ENCODE measurements around the gene SMPX. TPM values are rescaled to one million over a fixed set of nuclear protein-coding genes. Genes with fewer than 3 reads are reported as not detected.

Gene SMPX
- total and polyA plus RNA-seq, 12 donors: 171 to 894 (median 696) TPM

- Histone ChIP-seq H3K4me3 (no peak overlapping the region), H3K27me3 (peaks cover 0 to 7% (median 0%) of the 10 kb centered on the region in 7 donors), H3K27ac (no peak overlapping the region), H3K4me1 (no peaks in the 10 kb centered on the region), H3K9me3 (no peaks in the 10 kb centered on the region), H3K36me3 (no peaks in the 10 kb centered on the region)
- TF ChIP-seq CTCF (IDR thresholded peaks at IDR 0.05): no peak
- intact Hi-C loops (cut with DNase I): no loop called here
- DNase-seq (no peak), ATAC-seq (no peak)
- WGBS, 2 donors: 74 to 87% methylated on average over 10 of the region's 10 CpGs
These were observed 12.9 kb upstream of the SMPX start for GRCh38 chrX:21770631-21771321.

- Histone ChIP-seq H3K4me1 (no peaks in the 10 kb centered on the region), H3K27me3 (peaks cover 0 to 7% (median 0%) of the 10 kb centered on the region in 7 donors), H3K27ac (no peak overlapping the region), H3K9me3 (no peaks in the 10 kb centered on the region), H3K4me3 (no peak overlapping the region), H3K36me3 (no peaks in the 10 kb centered on the region)
- TF ChIP-seq CTCF (IDR thresholded peaks at IDR 0.05): no peak
- no peak for DNase-seq
- ATAC-seq: no peak
- intact Hi-C loops (cut with DNase I): no loop called here
These were observed 8.2 kb upstream of the SMPX start for GRCh38 chrX:21766101-21766500.

- no peak for TF ChIP-seq CTCF (IDR thresholded peaks at IDR 0.05)
- Histone ChIP-seq H3K9me3 (no peaks in the 10 kb centered on the region), H3K36me3 (no peaks in the 10 kb centered on the region), H3K27me3 (peaks cover 0 to 7% (median 0%) of the 10 kb centered on the region in 7 donors), H3K27ac (no peak overlapping the region), H3K4me3 (no peak overlapping the region), H3K4me1 (no peaks in the 10 kb centered on the region)
- no peak for DNase-seq
- intact Hi-C loops (cut with DNase I): no loop called here
- no peak for ATAC-seq
- 84 to 88% methylated on average over 3 of the region's 3 CpGs for WGBS, 2 donors
These were observed 6.1 kb upstream of the SMPX start for GRCh38 chrX:21764008-21764407.

GRCh38 chrX:21758488-21758887 is 572 bp upstream of the SMPX start:
- DNase-seq (no peak), ATAC-seq (peak in 6 of 8 donors; percentile 54 to 73 (median 70))
- Histone ChIP-seq H3K27ac (peak overlapping the region; percentile 16 to 89 (median 84)), H3K4me3 (no peak overlapping the region), H3K4me1 (no peaks in the 10 kb centered on the region), H3K27me3 (peaks cover 0 to 21% (median 0%) of the 10 kb centered on the region in 7 donors), H3K9me3 (no peaks in the 10 kb centered on the region), H3K36me3 (no peaks in the 10 kb centered on the region)
- intact Hi-C loops (cut with DNase I): loop anchor here in 4 of 10 donors (5.0 to 10.0 kb wide), 3 partner anchors 76 to 84 kb away; partner anchors contain the start of gene MBTPS2 (in 3 of the 4)
- WGBS, 2 donors: 38 to 42% methylated on average over 1 of the region's 1 CpG
- TF ChIP-seq CTCF (IDR thresholded peaks at IDR 0.05): peak in 5 of 9 donors; percentile 1 to 35 (median 29)
